ENCODE measurements around the gene NTHL1. TPM values are rescaled to one million over a fixed set of nuclear protein-coding genes. Genes with fewer than 3 reads are reported as not detected.

Gene NTHL1
- total and polyA plus RNA-seq, 10 donors = 9.6 to 52.1 (median 27.0) TPM

DNA sequence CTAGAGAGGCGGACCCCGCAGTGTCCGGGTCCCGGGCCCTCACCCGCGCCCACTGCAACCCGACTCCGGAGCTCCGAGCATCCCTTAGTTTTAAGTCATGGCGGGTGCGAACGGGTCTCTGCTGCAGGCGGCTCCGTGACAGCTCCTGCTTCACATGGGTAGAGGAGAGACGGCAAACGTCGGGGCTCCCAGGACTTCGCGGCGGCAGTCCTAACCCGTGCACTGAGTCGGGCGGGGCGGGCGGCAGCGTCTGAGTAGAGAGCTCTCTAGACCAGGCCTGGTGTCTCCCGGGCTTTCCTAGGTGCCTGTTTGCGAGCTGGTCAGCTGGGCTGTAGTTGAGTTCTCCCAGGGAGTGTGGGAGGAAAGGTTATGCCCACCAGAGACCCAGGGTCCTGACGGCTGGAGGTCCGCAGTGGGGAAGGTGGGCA is 496 bp upstream of the NTHL1 start:
- DNase-seq = no peak
- peak overlapping the region; percentile 70 to 99 (median 90) for H3K4me3 ChIP-seq
- TF ChIP-seq, protein P1, sequence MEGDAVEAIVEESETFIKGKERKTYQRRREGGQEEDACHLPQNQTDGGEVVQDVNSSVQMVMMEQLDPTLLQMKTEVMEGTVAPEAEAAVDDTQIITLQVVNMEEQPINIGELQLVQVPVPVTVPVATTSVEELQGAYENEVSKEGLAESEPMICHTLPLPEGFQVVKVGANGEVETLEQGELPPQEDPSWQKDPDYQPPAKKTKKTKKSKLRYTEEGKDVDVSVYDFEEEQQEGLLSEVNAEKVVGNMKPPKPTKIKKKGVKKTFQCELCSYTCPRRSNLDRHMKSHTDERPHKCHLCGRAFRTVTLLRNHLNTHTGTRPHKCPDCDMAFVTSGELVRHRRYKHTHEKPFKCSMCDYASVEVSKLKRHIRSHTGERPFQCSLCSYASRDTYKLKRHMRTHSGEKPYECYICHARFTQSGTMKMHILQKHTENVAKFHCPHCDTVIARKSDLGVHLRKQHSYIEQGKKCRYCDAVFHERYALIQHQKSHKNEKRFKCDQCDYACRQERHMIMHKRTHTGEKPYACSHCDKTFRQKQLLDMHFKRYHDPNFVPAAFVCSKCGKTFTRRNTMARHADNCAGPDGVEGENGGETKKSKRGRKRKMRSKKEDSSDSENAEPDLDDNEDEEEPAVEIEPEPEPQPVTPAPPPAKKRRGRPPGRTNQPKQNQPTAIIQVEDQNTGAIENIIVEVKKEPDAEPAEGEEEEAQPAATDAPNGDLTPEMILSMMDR (IDR thresholded peaks at IDR 0.05 in 8 of 11, conservative IDR thresholded peaks at IDR 0.05 in 3 of 11) = peak in 1 of 11 experiments; percentile 2
- no peak for TF ChIP-seq POLR2A (IDR thresholded peaks at IDR 0.05)
- peaks cover 38 to 67% (median 58%) of the 10 kb centered on the region in 6 donors for H3K4me1 ChIP-seq
- H3K27ac ChIP-seq = peak overlapping the region; percentile 45 to 92 (median 82)
- 1 to 14% (median 1%) methylated on average over 4 to 30 of the region's 30 CpGs for WGBS, 5 donors
- H3K27me3 ChIP-seq (replicated peaks in 1 of 7) = no peaks in the 10 kb centered on the region
- no peaks in the 10 kb centered on the region for H3K9me3 ChIP-seq
- intact Hi-C loops (cut with DNase I; ENCODE audit: low total_unique reads) = no loop called here
- H3K36me3 ChIP-seq = peaks cover 0 to 45% (median 26%) of the 10 kb centered on the region in 6 donors

DNA sequence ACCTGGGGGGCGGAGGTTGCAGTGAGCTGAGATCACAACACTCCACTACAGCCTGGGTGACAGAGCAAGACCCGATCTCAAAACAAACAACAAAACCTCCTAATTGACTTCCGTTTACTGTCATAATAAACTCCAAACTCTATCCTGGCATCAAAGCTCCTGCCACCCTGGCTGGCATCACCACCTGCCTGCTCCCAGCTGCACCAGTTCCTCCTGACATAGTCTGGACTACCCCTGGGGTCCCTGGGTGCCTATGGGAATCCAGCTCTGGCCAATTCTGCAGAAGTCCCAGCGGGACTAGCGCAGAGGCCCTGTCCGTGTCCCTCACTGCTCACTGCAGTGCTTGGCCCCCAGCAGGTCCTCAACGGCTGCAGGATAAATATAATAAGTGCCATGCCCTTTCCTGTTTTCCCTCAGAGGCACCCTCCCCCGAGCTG is 723 bp downstream of the NTHL1 start:
- DNase-seq = no peak
- whole genome bisulfite sequencing, 5 donors = 20 to 29% (median 26%) methylated on average over 7 to 8 of the region's 8 CpGs
- Histone ChIP-seq H3K36me3 (peaks cover 0 to 35% (median 15%) of the 10 kb centered on the region in 6 donors), H3K9me3 (no peaks in the 10 kb centered on the region), H3K4me1 (peaks cover 42 to 79% (median 68%) of the 10 kb centered on the region in 6 donors), H3K27me3 (replicated peaks in 1 of 7) (no peaks in the 10 kb centered on the region), H3K27ac (peak overlapping the region; percentile 3 to 92 (median 82)), H3K4me3 (peak overlapping the region; percentile 70 to 99 (median 90))
- intact Hi-C loops (cut with DNase I; ENCODE audit: low total_unique reads) = no loop called here
- TF ChIP-seq POLR2AphosphoS5 (IDR thresholded peaks at IDR 0.05) (peak in 2 of 3 donors; percentile 58 to 80), POLR2A (IDR thresholded peaks at IDR 0.05) (no peak)
- TF ChIP-seq, protein P1 (IDR thresholded peaks at IDR 0.05 in 8 of 11, conservative IDR thresholded peaks at IDR 0.05 in 3 of 11) = peak in 1 of 11 experiments; percentile 35

DNA sequence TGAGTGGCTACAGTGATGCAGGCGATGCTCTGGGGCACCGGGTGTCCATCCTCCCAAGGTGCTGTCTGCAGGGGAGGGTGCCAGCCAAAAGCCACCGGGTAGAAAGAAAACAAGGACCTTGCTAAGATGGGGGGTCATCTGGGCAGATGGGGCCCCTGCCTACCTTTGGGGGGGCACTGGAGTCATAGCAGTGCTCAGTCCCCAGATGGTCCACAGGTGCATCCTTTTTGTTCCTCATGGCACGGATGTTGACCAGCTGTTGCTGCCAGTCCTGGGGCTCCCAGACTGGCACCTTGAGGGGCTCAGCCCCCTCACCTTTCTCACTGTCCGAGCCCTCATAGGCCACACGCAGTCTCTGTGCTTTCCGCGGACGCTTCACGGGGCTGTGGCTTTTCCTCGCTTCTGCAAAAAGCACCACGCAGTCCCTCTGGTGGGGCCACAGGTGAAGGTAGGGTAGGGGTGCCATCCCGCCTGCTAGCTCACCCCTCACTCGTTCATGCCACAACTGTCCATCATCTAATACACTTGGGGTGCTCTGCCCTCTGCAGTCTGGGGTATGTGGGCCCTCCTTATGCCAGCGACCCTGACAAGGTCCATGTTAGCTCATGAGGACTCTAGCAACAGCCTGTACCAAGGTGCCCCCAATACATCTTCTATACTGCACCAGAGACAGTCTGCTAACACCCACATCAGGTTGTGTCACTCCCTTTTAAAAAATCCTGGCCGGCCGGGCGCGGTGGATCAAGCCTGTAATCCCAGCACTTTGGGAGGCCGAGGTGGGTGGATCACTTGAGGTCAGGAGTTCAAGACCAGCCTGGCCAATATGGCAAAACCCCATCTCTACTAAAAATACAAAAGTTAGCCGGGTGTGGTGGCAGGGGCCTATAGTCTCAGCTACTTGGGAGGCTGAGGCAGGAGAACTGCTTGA is 1.4 kb downstream of the NTHL1 start:
- Histone ChIP-seq H3K4me3 (peak overlapping the region in 3 of 8 donors; percentile 70 to 99 (median 92)), H3K27me3 (replicated peaks in 1 of 7) (no peaks in the 10 kb centered on the region), H3K9me3 (no peaks in the 10 kb centered on the region), H3K4me1 (peaks cover 44 to 86% (median 71%) of the 10 kb centered on the region in 6 donors), H3K36me3 (peaks cover 0 to 28% (median 10%) of the 10 kb centered on the region in 6 donors), H3K27ac (peak overlapping the region; percentile 1 to 92 (median 82))
- 73 to 85% (median 83%) methylated on average over 20 to 21 of the region's 21 CpGs for WGBS, 5 donors
- TF ChIP-seq POLR2A (IDR thresholded peaks at IDR 0.05) (no peak), POLR2AphosphoS5 (IDR thresholded peaks at IDR 0.05) (no peak)
- TF ChIP-seq, protein P1 (IDR thresholded peaks at IDR 0.05 in 8 of 11, conservative IDR thresholded peaks at IDR 0.05 in 3 of 11) = no peak
- no peak for DNase-seq
- intact Hi-C loops (cut with DNase I; ENCODE audit: low total_unique reads) = no loop called here

DNA sequence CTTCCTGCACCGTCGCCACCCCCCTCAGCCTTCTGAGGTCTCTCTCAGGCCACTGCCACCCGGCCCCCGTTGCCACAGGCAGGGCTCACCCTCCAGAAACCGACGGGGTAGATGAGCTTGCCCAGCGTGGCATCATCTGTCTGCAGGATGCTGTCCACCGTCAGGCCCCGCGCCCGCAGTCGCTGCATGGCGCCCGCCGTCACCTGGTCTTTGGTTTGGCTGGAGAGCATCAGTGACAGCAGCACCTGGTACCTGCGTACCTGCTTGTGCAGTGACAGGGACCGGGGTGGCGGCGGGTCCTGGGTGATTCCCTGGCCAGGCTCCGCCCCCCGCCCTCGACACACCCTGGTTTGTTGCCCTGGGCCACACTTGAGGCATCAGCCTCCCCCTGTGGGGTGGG is 3.1 kb downstream of the NTHL1 start:
- Histone ChIP-seq H3K4me1 (peaks cover 60 to 95% (median 84%) of the 10 kb centered on the region in 6 donors), H3K27ac (peak overlapping the region; percentile 33 to 81 (median 64))

More for the DNA sequence above, 3.1 kb downstream of the NTHL1 start:
- 61 to 78% (median 72%) methylated on average over 18 to 22 of the region's 22 CpGs for WGBS, 5 donors
- no peaks in the 10 kb centered on the region for H3K27me3 ChIP-seq (replicated peaks in 1 of 7)
- no peak for TF ChIP-seq POLR2A (IDR thresholded peaks at IDR 0.05)
- TF ChIP-seq, protein P1 (IDR thresholded peaks at IDR 0.05 in 8 of 11, conservative IDR thresholded peaks at IDR 0.05 in 3 of 11) = no peak
- no peak for TF ChIP-seq POLR2AphosphoS5 (IDR thresholded peaks at IDR 0.05)
- intact Hi-C loops (cut with DNase I; ENCODE audit: low total_unique reads) = no loop called here
- peak overlapping the region in 1 of 8 donors; percentile 30 for H3K4me3 ChIP-seq
- DNase-seq = no peak
- H3K9me3 ChIP-seq = no peaks in the 10 kb centered on the region
- H3K36me3 ChIP-seq = peaks cover 0 to 23% (median 0%) of the 10 kb centered on the region in 6 donors

Data from spleen (tissue), 11 donors.